NCI-H146 treated with DMSO at 0.1 percent for 48 hours (cell line): ENCODE results near the gene SLCO2B1.
"Not testable (repeated sequence)": the region's sequence is repeated elsewhere in the genome, so short reads cannot be mapped to it uniquely, and the experiment has no call there.

Experiments used
- DNase-seq: peaks from one replicate; lab custom pipeline; 2025; ENCODE audit not compliant: unreplicated experiment; lab: John Stamatoyannopoulos, UW

Gene SLCO2B1, protein sequence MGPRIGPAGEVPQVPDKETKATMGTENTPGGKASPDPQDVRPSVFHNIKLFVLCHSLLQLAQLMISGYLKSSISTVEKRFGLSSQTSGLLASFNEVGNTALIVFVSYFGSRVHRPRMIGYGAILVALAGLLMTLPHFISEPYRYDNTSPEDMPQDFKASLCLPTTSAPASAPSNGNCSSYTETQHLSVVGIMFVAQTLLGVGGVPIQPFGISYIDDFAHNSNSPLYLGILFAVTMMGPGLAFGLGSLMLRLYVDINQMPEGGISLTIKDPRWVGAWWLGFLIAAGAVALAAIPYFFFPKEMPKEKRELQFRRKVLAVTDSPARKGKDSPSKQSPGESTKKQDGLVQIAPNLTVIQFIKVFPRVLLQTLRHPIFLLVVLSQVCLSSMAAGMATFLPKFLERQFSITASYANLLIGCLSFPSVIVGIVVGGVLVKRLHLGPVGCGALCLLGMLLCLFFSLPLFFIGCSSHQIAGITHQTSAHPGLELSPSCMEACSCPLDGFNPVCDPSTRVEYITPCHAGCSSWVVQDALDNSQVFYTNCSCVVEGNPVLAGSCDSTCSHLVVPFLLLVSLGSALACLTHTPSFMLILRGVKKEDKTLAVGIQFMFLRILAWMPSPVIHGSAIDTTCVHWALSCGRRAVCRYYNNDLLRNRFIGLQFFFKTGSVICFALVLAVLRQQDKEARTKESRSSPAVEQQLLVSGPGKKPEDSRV

DNA sequence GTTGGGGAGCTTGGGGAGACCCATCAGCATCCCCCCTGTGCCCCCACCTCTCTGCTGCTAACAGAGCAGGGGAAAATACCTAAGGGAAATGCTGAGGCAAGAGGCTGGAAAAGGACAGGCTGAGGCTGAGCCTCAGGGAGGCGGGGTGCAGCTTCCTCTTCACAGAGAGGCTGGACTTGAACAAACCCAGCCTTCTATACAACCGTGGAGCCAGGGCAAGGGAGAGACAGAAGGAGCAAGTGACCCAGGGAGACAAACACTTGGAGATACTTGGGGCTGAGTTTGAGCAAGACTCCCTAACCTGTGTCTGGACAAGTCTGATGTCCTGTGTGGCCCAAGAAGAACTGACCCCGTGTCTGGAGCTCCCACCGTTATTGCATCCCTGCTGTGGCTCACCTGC lies at the start of gene SLCO2B1:
Gene SLCO2B1 (plus strand): TSS at position 229 of the 400 bp plus-strand sequence. CDS start 275 bp downstream, outside the sequence.
- no peak for DNase-seq

GRCh38 chr11:75101424-75102128 lies 49.3 kb upstream of the SLCO2B1 start:
- no peak for DNase-seq

DNA sequence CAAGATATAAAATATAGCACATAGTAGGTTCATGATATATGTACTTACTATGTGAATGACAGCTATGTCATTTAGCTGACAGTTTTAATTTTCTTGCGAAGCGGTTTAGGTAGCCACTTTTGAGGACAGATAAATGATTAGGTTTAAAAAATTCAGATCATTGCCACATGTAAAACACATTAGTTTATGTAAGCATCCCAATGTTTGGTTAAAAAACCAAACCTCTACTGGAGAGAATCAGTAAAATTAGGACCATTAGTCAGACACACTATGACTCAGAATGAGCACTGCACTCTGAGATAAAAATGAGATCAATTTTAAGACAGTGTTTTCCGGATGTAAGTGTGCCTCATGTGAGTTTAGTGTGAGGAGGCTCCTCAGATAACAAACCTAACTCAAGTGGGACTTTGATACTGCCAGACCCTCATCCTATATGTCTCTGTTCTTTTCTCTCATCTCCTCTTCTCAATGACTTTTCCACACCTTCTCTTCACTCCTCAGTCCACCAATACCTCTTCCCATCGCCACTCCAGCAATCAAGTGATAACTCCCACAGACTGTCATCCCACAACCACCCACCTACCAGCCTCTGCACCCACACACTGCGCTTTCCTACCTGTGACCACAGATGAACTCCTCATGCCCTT lies 47.4 kb upstream of the SLCO2B1 start:
- no peak for DNase-seq

- peak; percentile 11 for DNase-seq
Measured at GRCh38 chr11:75105462-75105925, 45.4 kb upstream of the SLCO2B1 start.

- DNase-seq = not testable (repeated sequence)
Measured at GRCh38 chr11:75105967-75106681, 44.8 kb upstream of the SLCO2B1 start.

DNA sequence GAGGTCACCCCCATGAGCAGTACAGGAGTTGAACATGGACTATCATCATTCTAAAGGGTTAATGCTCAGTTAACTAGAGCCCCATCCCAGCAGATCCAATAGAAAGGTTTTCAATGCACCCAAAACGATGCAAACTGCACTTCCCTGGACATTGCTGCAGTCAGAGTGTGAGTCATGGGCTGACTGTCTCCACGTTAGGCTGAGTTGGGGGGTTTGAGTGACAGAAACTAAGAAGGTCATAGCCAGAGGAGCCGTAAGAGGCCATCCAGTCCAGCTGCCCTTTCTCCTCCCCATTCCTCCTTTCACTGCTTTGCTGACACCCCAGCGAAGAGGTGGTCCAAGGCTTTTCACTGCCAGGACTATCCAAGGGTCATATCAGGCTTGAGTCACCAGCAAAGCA lies 43.7 kb upstream of the SLCO2B1 start:
- no peak for DNase-seq

- no peak for DNase-seq
Measured at GRCh38 chr11:75112200-75112599, 38.7 kb upstream of the SLCO2B1 start.

GRCh38 chr11:75113030-75113429 lies 37.9 kb upstream of the SLCO2B1 start:
- no peak for DNase-seq

DNA sequence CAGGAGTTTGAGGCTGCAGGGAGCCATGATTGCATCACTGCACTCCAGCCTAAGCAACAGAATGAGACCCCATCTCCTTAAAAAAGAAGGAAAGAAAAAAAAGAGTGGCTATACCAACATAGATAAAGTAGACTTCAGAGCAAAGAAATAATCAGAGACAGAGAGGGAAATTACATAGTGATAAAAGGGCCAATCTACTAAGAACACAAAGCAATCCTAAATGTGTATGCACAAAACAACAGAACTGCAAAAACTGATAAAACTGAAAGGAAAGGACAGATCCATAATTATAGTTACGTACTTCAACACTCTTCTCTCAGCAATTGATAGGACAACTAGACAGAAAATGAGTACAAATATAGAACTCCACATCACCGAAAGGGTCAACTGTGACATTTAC lies 36.4 kb upstream of the SLCO2B1 start:
- no peak for DNase-seq

DNA sequence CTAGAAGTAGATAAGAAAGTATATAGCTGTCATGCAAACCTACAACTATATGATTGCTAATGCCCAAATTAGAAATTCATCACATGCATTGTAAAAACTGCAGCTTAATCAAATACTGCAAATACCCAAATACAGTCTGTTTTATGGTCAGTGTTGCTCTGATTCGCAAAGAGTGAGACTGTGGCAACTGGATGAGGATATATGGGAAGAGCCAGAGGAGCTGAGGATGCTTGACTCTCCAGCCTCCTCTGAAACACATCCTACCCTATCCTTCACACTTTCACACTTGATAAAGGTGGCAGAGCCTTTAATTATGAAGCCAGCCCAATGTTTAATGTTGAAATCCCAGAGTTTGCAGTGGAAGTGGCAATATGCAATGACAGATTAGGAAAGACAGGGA lies 32.3 kb upstream of the SLCO2B1 start:
- DNase-seq = no peak

GRCh38 chr11:75126564-75126963 lies 24.3 kb upstream of the SLCO2B1 start:
- no peak for DNase-seq

DNA sequence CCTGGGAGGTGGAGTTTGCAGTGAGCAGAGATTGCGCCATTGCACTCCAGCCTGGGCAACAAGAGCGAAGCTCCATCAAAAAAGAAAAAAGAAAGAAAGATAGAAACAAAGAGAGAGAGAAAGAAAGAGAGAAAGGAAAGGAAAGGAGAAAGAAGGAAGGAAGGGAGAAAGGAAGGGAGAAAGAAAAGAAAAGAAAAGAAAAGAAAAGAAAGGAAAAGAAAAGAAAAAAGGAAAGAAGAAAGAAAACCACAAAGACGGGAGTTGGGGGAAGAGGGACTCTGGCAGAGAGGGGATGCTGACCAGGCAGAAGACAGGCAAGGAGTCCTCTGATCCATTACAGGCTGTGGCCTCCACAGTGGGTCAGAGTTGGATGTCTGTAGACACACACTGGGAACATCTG lies 18.8 kb upstream of the SLCO2B1 start:
- DNase-seq = no peak

DNA sequence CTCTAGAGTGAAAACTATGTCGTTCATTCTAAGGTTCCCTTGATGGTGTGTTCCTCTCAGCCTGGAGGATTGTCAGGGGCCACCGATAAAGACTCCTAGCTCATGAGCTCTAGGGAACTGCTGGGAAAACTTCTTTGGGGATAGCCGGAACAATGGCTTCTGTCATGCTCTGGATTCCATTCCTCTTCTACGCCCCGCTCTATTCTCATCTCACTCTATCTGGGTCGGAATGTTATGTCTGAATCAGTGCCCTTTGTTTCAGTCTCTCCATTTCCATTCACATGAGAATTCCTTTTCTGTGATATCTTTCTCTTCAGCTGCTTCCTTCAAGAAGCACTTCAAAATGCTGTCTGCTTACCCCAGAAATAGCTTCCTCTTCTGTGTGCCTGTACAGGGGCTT lies 16.9 kb upstream of the SLCO2B1 start:
- no peak for DNase-seq

DNA sequence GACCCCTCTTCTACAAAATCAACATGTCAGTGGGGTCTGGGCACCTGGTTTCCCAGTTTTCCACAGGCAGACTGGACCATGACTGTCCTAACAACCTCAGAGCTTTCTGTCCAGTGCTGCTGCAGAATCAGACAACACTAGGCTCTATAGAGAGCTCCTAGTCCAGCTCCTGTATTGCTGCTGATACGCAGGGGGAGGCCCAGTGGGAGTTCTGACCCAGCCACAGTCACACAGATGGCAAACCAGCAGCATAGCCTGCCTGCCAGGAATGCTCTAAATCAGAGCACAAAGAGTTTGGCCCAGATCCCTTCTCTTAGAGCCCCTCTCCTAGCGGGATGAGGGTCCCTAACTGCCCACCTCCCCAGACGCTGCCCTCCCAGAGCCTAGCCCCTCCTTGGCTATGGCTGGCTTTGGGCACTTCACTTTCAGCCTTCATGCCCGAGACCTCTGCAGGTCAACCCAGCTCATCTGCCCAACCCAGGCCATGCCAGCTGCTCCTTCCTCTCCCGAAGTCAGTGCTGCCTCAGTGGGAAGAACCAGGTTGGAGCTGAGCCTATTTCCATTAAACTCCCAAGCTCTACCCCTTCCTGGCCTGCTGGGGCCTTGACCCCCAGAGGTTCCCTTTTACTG lies 15.8 kb upstream of the SLCO2B1 start:
- DNase-seq = no peak

- no peak for DNase-seq
Measured at GRCh38 chr11:75135651-75136050, 15.3 kb upstream of the SLCO2B1 start.

- no peak for DNase-seq
Measured at GRCh38 chr11:75140269-75141138, 10.4 kb upstream of the SLCO2B1 start.

- no peak for DNase-seq
Measured at GRCh38 chr11:75141166-75141565, 9.7 kb upstream of the SLCO2B1 start.

DNA sequence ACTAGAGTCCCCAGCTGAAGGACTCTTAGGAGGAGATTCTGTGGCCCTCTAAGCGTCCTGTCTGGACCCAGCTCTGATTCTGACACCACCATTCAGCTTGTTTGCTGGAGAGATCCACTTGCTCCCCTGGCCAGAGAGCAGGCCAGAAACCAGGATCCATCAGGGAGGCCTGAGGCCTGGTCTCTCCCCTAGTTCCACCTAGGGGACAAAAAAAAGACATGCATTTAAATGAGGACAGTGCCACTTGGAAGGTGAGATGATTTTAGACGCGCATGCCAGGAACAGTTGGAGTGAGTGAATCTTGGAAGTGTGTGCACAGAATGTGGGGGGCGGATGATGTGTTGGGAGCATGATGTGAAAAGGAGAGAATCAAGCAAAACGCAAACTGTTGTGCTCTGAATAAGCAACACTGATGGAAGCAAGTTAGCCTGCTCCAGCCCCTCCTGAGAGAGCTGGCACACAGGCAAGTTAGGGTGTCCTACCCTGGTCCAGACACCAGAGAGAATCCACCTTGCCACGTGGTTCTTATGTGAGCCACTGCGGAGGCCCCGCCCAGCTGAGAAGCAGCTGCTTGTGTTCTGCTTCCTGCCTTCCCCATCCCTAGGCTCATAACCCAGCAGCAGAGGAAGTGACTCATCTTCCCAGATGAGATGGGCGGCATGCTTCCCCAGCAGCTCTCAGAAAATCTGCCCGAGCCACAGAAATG lies 8.0 kb upstream of the SLCO2B1 start:
- peak; percentile 18 for DNase-seq

DNA sequence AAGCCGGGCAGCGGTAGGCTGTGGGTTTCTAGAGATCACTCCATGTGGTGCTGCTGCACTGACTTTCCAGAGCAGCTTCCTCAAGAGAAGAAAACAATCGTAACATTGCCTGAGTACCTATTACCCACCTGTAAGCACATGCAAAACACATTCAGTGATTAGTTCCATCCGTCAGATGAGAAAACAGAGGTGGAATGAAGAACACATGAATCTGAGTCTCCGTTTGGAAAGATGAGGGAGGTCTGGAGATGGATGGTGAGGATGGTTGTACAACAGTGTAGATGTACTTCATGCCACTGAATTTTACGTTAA lies 7.5 kb upstream of the SLCO2B1 start:
- DNase-seq = no peak
